H9 (cell line): ENCODE measurements around the gene RALGAPA2. TPM values are rescaled to one million over a fixed set of nuclear protein-coding genes. Genes with fewer than 3 reads are reported as not detected.

Source experiments
- DNase-seq: peaks from one replicate; pipeline ENCODE4 v3.0.0-alpha.2; 2017
- H2AFZ ChIP-seq: one replicate; pipeline ENCODE4 v1.6.1; 2013; ENCODE audit warnings: mild to moderate bottlenecking, low read length, control low read depth, moderate library complexity
- H2AK5ac ChIP-seq: 2 replicates; pipeline ENCODE4 v1.6.1; 2013; ENCODE audit warnings: low read length, control low read depth, mixed read lengths; ENCODE audit not compliant: insufficient read length
- H2BK120ac ChIP-seq: one replicate; pipeline ENCODE4 v1.6.1; 2013; ENCODE audit warnings: low read depth, mild to moderate bottlenecking, low read length, control low read depth, inconsistent platforms; ENCODE audit not compliant: poor library complexity, severe bottlenecking
- H2BK12ac ChIP-seq: 2 replicates; pipeline ENCODE4 v1.6.1; 2013; ENCODE audit warnings: low read length, control low read depth, mixed read lengths, low read depth; ENCODE audit not compliant: insufficient read length
- H2BK15ac ChIP-seq: 2 replicates; pipeline ENCODE4 v1.6.1; 2013; ENCODE audit warnings: low read depth, low read length, control low read depth
- H2BK20ac ChIP-seq: one replicate; pipeline ENCODE4 v1.6.1; 2013; ENCODE audit warnings: low read depth, mild to moderate bottlenecking, low read length, control low read depth, inconsistent platforms; ENCODE audit not compliant: poor library complexity, severe bottlenecking
- H2BK5ac ChIP-seq: 2 replicates; pipeline ENCODE4 v1.6.1; 2013; ENCODE audit warnings: low read length, control low read depth, mixed read lengths; ENCODE audit not compliant: insufficient read length
- H3K14ac ChIP-seq: 2 replicates; pipeline ENCODE4 v1.6.1; 2013; ENCODE audit warnings: low read length, control low read depth; ENCODE audit not compliant: insufficient read depth
- H3K18ac ChIP-seq: 2 replicates; pipeline ENCODE4 v1.6.1; 2013; ENCODE audit warnings: low read depth, mild to moderate bottlenecking, mixed read lengths, low read length, control low read depth; ENCODE audit not compliant: insufficient read length
- H3K23ac ChIP-seq: 2 replicates; pipeline ENCODE4 v1.6.1; 2013; ENCODE audit warnings: low read length, control low read depth, mixed read lengths, low read depth; ENCODE audit not compliant: insufficient read length
- H3K23me2 ChIP-seq: 2 replicates; pipeline ENCODE4 v1.6.1; 2013; ENCODE audit warnings: low read depth, mild to moderate bottlenecking, mixed read lengths, low read length, control low read depth; ENCODE audit not compliant: insufficient read length, poor library complexity, severe bottlenecking
- H3K27ac ChIP-seq: 2 replicates; pipeline ENCODE4 v1.5.1; 2013; ENCODE audit warnings: low read length, control low read depth, mixed read lengths, low read depth; ENCODE audit not compliant: insufficient read length
- H3K27me3 ChIP-seq: 2 replicates; pipeline ENCODE4 v1.6.1; 2013; ENCODE audit warnings: low read length, control low read depth, inconsistent platforms; ENCODE audit not compliant: insufficient read depth
- H3K4ac ChIP-seq: 2 replicates; pipeline ENCODE4 v1.6.1; 2013; ENCODE audit warnings: low read depth, mild to moderate bottlenecking, control low read depth, inconsistent platforms, low read length, moderate library complexity
- H3K4me1 ChIP-seq: 2 replicates; pipeline ENCODE4 v1.6.1; 2013; ENCODE audit warnings: low read length, control low read depth, inconsistent platforms; ENCODE audit not compliant: insufficient read depth
- H3K4me2 ChIP-seq: 2 replicates; pipeline ENCODE4 v1.6.1; 2013; ENCODE audit warnings: low read length, control low read depth, mixed read lengths; ENCODE audit not compliant: insufficient read length, insufficient read depth
- H3K56ac ChIP-seq: 2 replicates; pipeline ENCODE4 v1.6.1; 2013; ENCODE audit warnings: low read depth, mild to moderate bottlenecking, mixed read lengths, low read length, control low read depth; ENCODE audit not compliant: insufficient read length
- H3K79me1 ChIP-seq: 2 replicates; pipeline ENCODE4 v1.6.1; 2013; ENCODE audit warnings: low read depth, mild to moderate bottlenecking, moderate library complexity, low read length, control low read depth, inconsistent platforms; ENCODE audit not compliant: insufficient read depth, poor library complexity, severe bottlenecking
- H3K79me2 ChIP-seq: 2 replicates; pipeline ENCODE4 v1.6.1; 2013; ENCODE audit warnings: low read length, control low read depth, inconsistent platforms; ENCODE audit not compliant: insufficient read depth
- H3K9ac ChIP-seq: 2 replicates; pipeline ENCODE4 v1.6.1; 2013; ENCODE audit warnings: low read length, control low read depth, mixed read lengths; ENCODE audit not compliant: insufficient read length; ENCODE audit errors: extremely low read depth
- H3K9me3 ChIP-seq: one replicate; pipeline ENCODE4 v1.6.1; 2013; ENCODE audit warnings: low read depth, low read length, inconsistent platforms; ENCODE audit not compliant: control insufficient read depth
- H3T11ph ChIP-seq: one replicate; pipeline ENCODE4 v1.6.1; 2013; ENCODE audit warnings: mild to moderate bottlenecking, low read length, control low read depth, inconsistent platforms
- H4K20me1 ChIP-seq: one replicate; pipeline ENCODE4 v1.6.1; 2013; ENCODE audit not compliant: control insufficient read depth, insufficient read length, insufficient read depth
- H4K5ac ChIP-seq: 2 replicates; pipeline ENCODE4 v1.6.1; 2013; ENCODE audit warnings: low read depth, mild to moderate bottlenecking, mixed read lengths, low read length, control low read depth; ENCODE audit not compliant: insufficient read length
- H4K8ac ChIP-seq: replicated peaks from 2 replicates; pipeline ENCODE4 v1.6.1; 2013; ENCODE audit warnings: low read length, control low read depth, mixed read lengths, low read depth; ENCODE audit not compliant: insufficient read length
- H4K91ac ChIP-seq: 2 replicates; pipeline ENCODE4 v1.6.1; 2013; ENCODE audit warnings: low read depth, mild to moderate bottlenecking, moderate library complexity, mixed read lengths, low read length, control low read depth; ENCODE audit not compliant: insufficient read length
- H3K27ac Mint-ChIP-seq, 3 experiments: 2 replicates in 2 of 3; 3 replicates in 1 of 3; pipeline ENCODE4 v1.8.0; 2020 to 2021; ENCODE audit warnings: mixed read lengths in 3 of 3, mild to moderate bottlenecking in 1 of 3, moderate library complexity in 1 of 3
- H3K27me3 Mint-ChIP-seq: 2 replicates; pipeline ENCODE4 v1.8.0; 2021; ENCODE audit warnings: low read depth, mild to moderate bottlenecking, moderate library complexity, mixed read lengths
- H3K36me3 Mint-ChIP-seq, 3 experiments: 2 replicates in 2 of 3; 3 replicates in 1 of 3; pipeline ENCODE4 v1.8.0; 2020 to 2021; ENCODE audit warnings: low read depth in 3 of 3, mixed read lengths in 3 of 3; ENCODE audit not compliant: insufficient read depth in 1 of 3
- H3K4me1 Mint-ChIP-seq, 2 experiments: 2 replicates each; pipeline ENCODE4 v1.8.0; 2020; ENCODE audit warnings: mixed read lengths in 2 of 2
- H3K4me3 Mint-ChIP-seq, 2 experiments: 2 replicates in 1 of 2; 3 replicates in 1 of 2; pipeline ENCODE4 v1.8.0; 2020 to 2021; ENCODE audit warnings: mild to moderate bottlenecking in 2 of 2, mixed read lengths in 2 of 2, moderate library complexity in 1 of 2
- H3K9me3 Mint-ChIP-seq, 2 experiments: 2 replicates in 1 of 2; 3 replicates in 1 of 2; pipeline ENCODE4 v1.8.0; 2020; ENCODE audit warnings: mild to moderate bottlenecking in 2 of 2, mixed read lengths in 2 of 2, moderate library complexity in 1 of 2
- WGBS: extraction: QIAGEN DNeasy Blood & Tissue Kit; methylation state at CpG from one replicate; pipeline ENCODE4 v1.1.7; 2013; ENCODE audit warnings: missing lambda C conversion rate, low lambda C conversion rate, mixed read lengths; ENCODE audit not compliant: insufficient read length; ENCODE audit errors: extremely low coverage; 5-methylcytosine and 5-hydroxymethylcytosine counted together
- total RNA-seq: library from RNA; stranded (reverse); gene quantifications from 2 replicates; pipeline ENCODE4 v1.2.1, GENCODE V29; 2021
- TF ChIP-seq, protein P1 (sequence below): fragments of 200-600 bp; sonication (generic); conservative IDR thresholded peaks from 3 replicates; pipeline ENCODE4 v1.8.0; 2021; ENCODE audit warnings: antibody characterized with exemption, mild to moderate bottlenecking

RALGAPA2 gene
- total RNA-seq, 1 experiment from 2014 or later: 16.6 TPM

DNA sequence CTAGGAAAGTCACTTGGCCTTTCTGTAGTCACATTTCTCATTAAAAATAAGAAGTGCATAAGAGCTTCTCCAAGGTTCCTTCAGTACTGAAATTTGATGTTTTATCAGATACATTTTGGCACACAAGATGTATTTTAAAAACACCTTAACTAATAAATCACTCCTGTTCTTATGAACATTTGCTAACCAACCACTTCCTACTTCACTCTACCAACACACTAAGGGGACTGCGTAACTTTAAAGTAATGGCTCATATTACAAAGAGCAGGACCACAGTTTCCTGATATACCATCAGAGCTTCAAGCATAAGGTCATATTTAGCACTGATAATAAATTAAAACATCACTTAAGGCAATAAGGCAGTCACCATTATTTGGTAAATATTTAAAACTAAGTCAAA is 104.4 kb downstream of the RALGAPA2 start:
- Histone ChIP-seq H3K4me1 (no peaks in the 10 kb centered on the region), H4K8ac (no peak overlapping the region), H3K79me2 (no peaks in the 10 kb centered on the region), H3K23me2 (no peaks in the 10 kb centered on the region), H3K79me1 (no peaks in the 10 kb centered on the region), H3K9ac (no peak overlapping the region), H3K56ac (no peak overlapping the region), H4K20me1 (no peaks in the 10 kb centered on the region), H3K27ac (no peak overlapping the region), H3T11ph (no peak overlapping the region), H2BK15ac (no peak overlapping the region), H3K18ac (no peak overlapping the region), H3K4ac (no peak overlapping the region), H2BK12ac (no peak overlapping the region), H2AK5ac (no peak overlapping the region), H3K9me3 (no peaks in the 10 kb centered on the region), H2BK120ac (no peak overlapping the region), H3K27me3 (no peaks in the 10 kb centered on the region), H3K4me2 (no peak overlapping the region), H2AFZ (no peak overlapping the region), H3K14ac (no peak overlapping the region), H3K23ac (no peak overlapping the region), H4K91ac (no peak overlapping the region), H4K5ac (no peak overlapping the region), H2BK5ac (no peak overlapping the region), H2BK20ac (no peak overlapping the region)
- Mint-ChIP-seq H3K36me3 (peaks cover 0 to 4% (median 0%) of the 10 kb centered on the region in 3 experiments; a peak in 2 of 7 replicates), H3K4me1 (no peaks in the 10 kb centered on the region), H3K4me3 (no peak overlapping the region), H3K9me3 (no peaks in the 10 kb centered on the region), H3K27me3 (no peaks in the 10 kb centered on the region), H3K27ac (no peak overlapping the region)
- TF ChIP-seq, protein P1, sequence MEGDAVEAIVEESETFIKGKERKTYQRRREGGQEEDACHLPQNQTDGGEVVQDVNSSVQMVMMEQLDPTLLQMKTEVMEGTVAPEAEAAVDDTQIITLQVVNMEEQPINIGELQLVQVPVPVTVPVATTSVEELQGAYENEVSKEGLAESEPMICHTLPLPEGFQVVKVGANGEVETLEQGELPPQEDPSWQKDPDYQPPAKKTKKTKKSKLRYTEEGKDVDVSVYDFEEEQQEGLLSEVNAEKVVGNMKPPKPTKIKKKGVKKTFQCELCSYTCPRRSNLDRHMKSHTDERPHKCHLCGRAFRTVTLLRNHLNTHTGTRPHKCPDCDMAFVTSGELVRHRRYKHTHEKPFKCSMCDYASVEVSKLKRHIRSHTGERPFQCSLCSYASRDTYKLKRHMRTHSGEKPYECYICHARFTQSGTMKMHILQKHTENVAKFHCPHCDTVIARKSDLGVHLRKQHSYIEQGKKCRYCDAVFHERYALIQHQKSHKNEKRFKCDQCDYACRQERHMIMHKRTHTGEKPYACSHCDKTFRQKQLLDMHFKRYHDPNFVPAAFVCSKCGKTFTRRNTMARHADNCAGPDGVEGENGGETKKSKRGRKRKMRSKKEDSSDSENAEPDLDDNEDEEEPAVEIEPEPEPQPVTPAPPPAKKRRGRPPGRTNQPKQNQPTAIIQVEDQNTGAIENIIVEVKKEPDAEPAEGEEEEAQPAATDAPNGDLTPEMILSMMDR: no peak
- no peak for DNase-seq
- no CpG with 5 or more reads among the region's 1 CpG for WGBS
